Lower leg skin (tissue), 4 donors: ENCODE measurements around the gene KRT35. TPM values are rescaled to one million over a fixed set of nuclear protein-coding genes. Genes with fewer than 3 reads are reported as not detected.
A peak's percentile ranks its signal among the peaks of the same experiment; 100 is the strongest.

Source experiments
- DNase-seq, 2 donors: peaks; one replicate each; pipeline ENCODE4 v3.0.0-alpha.2; 2019; ENCODE audit warnings: low spot score in 2 of 2
- H3K4me3 ChIP-seq: fragments of 200-600 bp; sonication (generic); 2 replicates; pipeline ENCODE4 v1.5.1; 2017; ENCODE audit warnings: mild to moderate bottlenecking, low read depth; ENCODE audit not compliant: poor library complexity, severe bottlenecking
- POLR2A ChIP-seq, 2 donors: fragments of 450-650 bp; IDR thresholded peaks; one replicate each; pipeline ENCODE4 v1.6.1; 2016 to 2017; ENCODE audit warnings: antibody characterized with exemption in 2 of 2, mild to moderate bottlenecking in 1 of 2, moderate library complexity in 1 of 2
- WGBS, 2 donors: methylation state at CpG; one replicate each; pipeline ENCODE4 v1.1.5; 2018; 5-methylcytosine and 5-hydroxymethylcytosine counted together
- intact Hi-C: fragments of 100-400 bp; cut with DNase I; formaldehyde crosslinking; loops from one replicate; pipeline ENCODE4 v1.15.0; 2023; ENCODE audit warnings: low total_unique reads
- total RNA-seq, 4 donors: library from RNA; depleted of rRNA; stranded (reverse); fragments of >200 nt; gene quantifications; one replicate each; pipeline ENCODE4 v1.1.0, GENCODE V29; 2016
- TF ChIP-seq, protein P1 (sequence below), 3 donors: fragments of 450-650 bp; IDR thresholded peaks; one replicate each; pipeline ENCODE4 v1.5.1; 2016; ENCODE audit warnings: antibody characterized with exemption in 3 of 3, mild to moderate bottlenecking in 3 of 3, moderate library complexity in 2 of 3

KRT35 gene
- total RNA-seq, 4 donors from 2014 or later: 0.84 TPM; not detected in 3

DNA sequence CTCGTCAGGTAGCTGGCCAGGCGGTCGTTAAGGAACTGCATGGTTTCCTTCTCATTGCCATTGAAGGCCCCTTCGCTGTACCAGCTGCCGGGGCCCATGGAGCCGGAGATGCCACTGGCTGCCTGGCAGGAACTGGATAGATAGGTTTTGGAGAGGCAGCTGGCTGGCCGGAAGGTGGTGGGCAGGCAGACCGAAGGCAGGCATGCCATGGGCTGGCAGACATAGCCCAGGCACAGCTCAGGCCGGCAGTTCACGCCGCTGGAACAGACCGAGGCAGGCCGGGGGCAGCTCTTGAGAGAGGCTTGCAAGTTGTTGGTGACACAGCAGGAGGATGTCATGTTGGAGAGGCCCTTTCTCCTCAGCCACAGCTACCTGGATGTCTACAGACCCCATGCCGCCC is 14.0 kb downstream of the KRT35 start, which contains the start of gene KRT32:
TSS of gene KRT32 (minus strand) at position 399 of the 400 bp plus-strand sequence. CDS start at position 338, 61 bp downstream.
- intact Hi-C loops: no loop called here
- TF ChIP-seq POLR2A (IDR thresholded peaks at IDR 0.05): no peak
- TF ChIP-seq, protein P1, sequence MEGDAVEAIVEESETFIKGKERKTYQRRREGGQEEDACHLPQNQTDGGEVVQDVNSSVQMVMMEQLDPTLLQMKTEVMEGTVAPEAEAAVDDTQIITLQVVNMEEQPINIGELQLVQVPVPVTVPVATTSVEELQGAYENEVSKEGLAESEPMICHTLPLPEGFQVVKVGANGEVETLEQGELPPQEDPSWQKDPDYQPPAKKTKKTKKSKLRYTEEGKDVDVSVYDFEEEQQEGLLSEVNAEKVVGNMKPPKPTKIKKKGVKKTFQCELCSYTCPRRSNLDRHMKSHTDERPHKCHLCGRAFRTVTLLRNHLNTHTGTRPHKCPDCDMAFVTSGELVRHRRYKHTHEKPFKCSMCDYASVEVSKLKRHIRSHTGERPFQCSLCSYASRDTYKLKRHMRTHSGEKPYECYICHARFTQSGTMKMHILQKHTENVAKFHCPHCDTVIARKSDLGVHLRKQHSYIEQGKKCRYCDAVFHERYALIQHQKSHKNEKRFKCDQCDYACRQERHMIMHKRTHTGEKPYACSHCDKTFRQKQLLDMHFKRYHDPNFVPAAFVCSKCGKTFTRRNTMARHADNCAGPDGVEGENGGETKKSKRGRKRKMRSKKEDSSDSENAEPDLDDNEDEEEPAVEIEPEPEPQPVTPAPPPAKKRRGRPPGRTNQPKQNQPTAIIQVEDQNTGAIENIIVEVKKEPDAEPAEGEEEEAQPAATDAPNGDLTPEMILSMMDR (IDR thresholded peaks at IDR 0.05): no peak
- WGBS, 2 donors: 88 to 91% methylated on average over 14 of the region's 14 CpGs
- DNase-seq: no peak
- H3K4me3 ChIP-seq: no peak within 1 kb of the TSS

DNA sequence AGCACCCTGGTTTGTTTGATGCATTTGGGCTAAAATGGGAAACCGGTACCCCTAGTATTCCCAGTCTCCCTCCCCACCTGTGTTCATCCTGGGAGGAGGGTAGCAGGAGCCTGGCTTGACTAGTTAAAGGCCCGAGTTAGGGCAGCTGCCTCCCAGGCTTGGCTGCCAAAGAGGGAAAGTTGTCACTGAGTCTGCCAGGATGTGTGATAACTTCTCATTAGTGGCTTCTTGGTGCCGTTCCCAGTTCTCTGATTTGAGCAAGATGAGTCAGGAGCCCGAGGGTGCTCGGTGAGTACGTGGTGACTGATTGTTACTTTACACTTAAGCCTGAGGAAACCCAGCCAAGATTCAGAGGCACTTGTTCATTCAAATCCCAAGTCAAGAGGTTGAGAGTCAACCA is 16.3 kb downstream of the KRT35 start:
- intact Hi-C loops: no loop called here
- DNase-seq: peak in 1 of 2 donors; percentile 87
- WGBS, 2 donors: 15 to 20% methylated on average over 5 to 6 of the region's 6 CpGs
- H3K4me3 ChIP-seq: no peak overlapping the region
- no peak for TF ChIP-seq POLR2A (IDR thresholded peaks at IDR 0.05)
- TF ChIP-seq, protein P1 (IDR thresholded peaks at IDR 0.05): no peak

GRCh38 chr17:41464173-41464572 is 16.8 kb downstream of the KRT35 start:
- no peak for DNase-seq
- WGBS, 2 donors: 85 to 88% methylated on average over 11 of the region's 11 CpGs
- H3K4me3 ChIP-seq: no peak overlapping the region
- intact Hi-C loops: no loop called here
- TF ChIP-seq, protein P1 (IDR thresholded peaks at IDR 0.05): no peak
- no peak for TF ChIP-seq POLR2A (IDR thresholded peaks at IDR 0.05)

GRCh38 chr17:41463746-41464145 is 17.2 kb downstream of the KRT35 start:
- TF ChIP-seq POLR2A (IDR thresholded peaks at IDR 0.05): no peak
- TF ChIP-seq, protein P1 (IDR thresholded peaks at IDR 0.05): no peak
- 91 to 93% methylated on average over 8 of the region's 8 CpGs for WGBS, 2 donors
- H3K4me3 ChIP-seq: no peak overlapping the region
- DNase-seq: no peak
- intact Hi-C loops: no loop called here

DNA sequence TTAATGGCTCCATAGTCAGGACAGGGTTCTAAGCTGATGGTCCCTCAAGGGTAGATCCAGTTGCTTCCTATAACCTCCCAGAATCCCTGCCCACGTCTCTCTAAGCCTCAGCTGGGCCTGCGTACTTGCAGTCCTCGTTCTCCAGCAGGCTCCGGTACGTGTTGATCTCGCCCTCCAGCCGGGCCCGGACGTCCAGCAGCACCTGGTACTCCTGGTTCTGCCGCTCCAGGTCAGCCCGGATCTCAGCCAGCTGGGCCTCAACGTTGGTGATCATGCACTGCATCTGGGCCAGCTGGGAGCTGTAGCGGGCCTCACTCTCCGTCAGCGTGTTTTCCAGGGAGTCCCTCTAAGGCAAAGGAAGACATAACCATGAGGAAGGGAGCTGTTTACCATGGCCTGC is 18.2 kb downstream of the KRT35 start:
- no peak for DNase-seq
- intact Hi-C loops: no loop called here
- H3K4me3 ChIP-seq: no peak overlapping the region
- TF ChIP-seq, protein P1 (IDR thresholded peaks at IDR 0.05): no peak
- TF ChIP-seq POLR2A (IDR thresholded peaks at IDR 0.05): no peak
- 80 to 81% methylated on average over 15 of the region's 15 CpGs for WGBS, 2 donors

- DNase-seq: no peak
- TF ChIP-seq, protein P1 (IDR thresholded peaks at IDR 0.05): no peak
- TF ChIP-seq POLR2A (IDR thresholded peaks at IDR 0.05): no peak
- intact Hi-C loops: no loop called here
- no peak overlapping the region for H3K4me3 ChIP-seq
- WGBS, 2 donors: 49 to 65% methylated on average over 4 of the region's 4 CpGs
These were observed 23.3 kb downstream of the KRT35 start for GRCh38 chr17:41457676-41458075.
